Kidney epithelial cell (primary cell): Measurements from ENCODE around the gene AURKB. TPM values are rescaled to one million over a fixed set of nuclear protein-coding genes. Genes with fewer than 3 reads are reported as not detected.
"Not testable (repeated sequence)": the region's sequence is repeated elsewhere in the genome, so short reads cannot be mapped to it uniquely, and the experiment has no call there.

ENCODE experiments used
- DNase-seq: peaks from one replicate; pipeline ENCODE4 v3.0.0-alpha.2; 2010; ENCODE audit warnings: low read depth
- H3K27me3 ChIP-seq: 2 replicates; pipeline ENCODE4 v1.6.0; 2011; ENCODE audit warnings: low read length; ENCODE audit not compliant: control insufficient read depth, insufficient read depth
- H3K36me3 ChIP-seq: 2 replicates; pipeline ENCODE4 v1.5.1; 2011; ENCODE audit warnings: low read length; ENCODE audit not compliant: control insufficient read depth, insufficient read depth
- H3K4me3 ChIP-seq: 2 replicates; pipeline ENCODE4 v1.5.1; 2011; ENCODE audit warnings: low read depth, mild to moderate bottlenecking, control low read depth, low read length
- CTCF ChIP-seq: IDR thresholded peaks from 2 replicates; pipeline ENCODE4 v1.5.1; 2011; ENCODE audit warnings: mild to moderate bottlenecking, moderate library complexity, low read length, control low read depth, inconsistent platforms; ENCODE audit not compliant: insufficient read depth, poor library complexity, severe bottlenecking
- total RNA-seq: library from RNA; depleted of rRNA; stranded (reverse); fragments of >200 nt; gene quantifications from 2 replicates; pipeline ENCODE4 v1.2.3, GENCODE V29; 2015

AURKB gene
- total RNA-seq, 1 donor from 2014 or later = 21.6 TPM

GRCh38 chr17:8254881-8255280 is 44.5 kb upstream of the AURKB start:
- DNase-seq = no peak
- no peak for TF ChIP-seq CTCF
- Histone ChIP-seq H3K27me3 (no peaks in the 10 kb centered on the region), H3K4me3 (no peak overlapping the region), H3K36me3 (no peaks in the 10 kb centered on the region)

GRCh38 chr17:8253801-8254200 is 43.4 kb upstream of the AURKB start:
- no peak for DNase-seq
- Histone ChIP-seq H3K27me3 (no peaks in the 10 kb centered on the region), H3K4me3 (no peak overlapping the region), H3K36me3 (no peaks in the 10 kb centered on the region)
- TF ChIP-seq CTCF = no peak

GRCh38 chr17:8251411-8251810 is 41.0 kb upstream of the AURKB start:
- not testable (repeated sequence) for H3K36me3 ChIP-seq, H3K27me3 ChIP-seq, H3K4me3 ChIP-seq, DNase-seq

GRCh38 chr17:8249621-8250500 is 39.5 kb upstream of the AURKB start:
- no peaks in the 10 kb centered on the region for H3K36me3 ChIP-seq
- no peak for DNase-seq
- no peak for TF ChIP-seq CTCF
- no peaks in the 10 kb centered on the region for H3K27me3 ChIP-seq
- H3K4me3 ChIP-seq = peak overlapping the region; percentile 77

GRCh38 chr17:8248751-8249607 is 38.6 kb upstream of the AURKB start, which contains the start of gene PFAS:
PFAS (plus strand) TSS chr17:8249289; CDS start chr17:8253938, 4,649 bp downstream.
- Histone ChIP-seq H3K36me3 (no peaks in the 10 kb centered on the region), H3K4me3 (peak within 1 kb of the TSS; percentile 77), H3K27me3 (no peaks in the 10 kb centered on the region)
- TF ChIP-seq CTCF = no peak
- DNase-seq = peak; percentile 64

GRCh38 chr17:8244768-8245167 is 34.4 kb upstream of the AURKB start:
- no peak for DNase-seq
- Histone ChIP-seq H3K4me3 (no peak overlapping the region), H3K36me3 (peaks cover 1% of the 10 kb centered on the region), H3K27me3 (no peaks in the 10 kb centered on the region)
- TF ChIP-seq CTCF = no peak
